Stimulated activated CD4-positive, alpha-beta T cell treated with anti-CD3 and anti-CD28 coated beads, TNF-alpha, amount 100 ng/mL, for 24 hours (primary cell): ENCODE measurements around the gene MYH11.

ENCODE experiments used
- DNase-seq, 3 experiments: peaks; one replicate each; pipeline ENCODE4 v3.0.0-alpha.2; 2020; ENCODE audit warnings: low read depth in 3 of 3

MYH11 gene

GRCh38 chr16:15777533-15778203 lies 79.2 kb downstream of the MYH11 start:
- DNase-seq: no peak

- no peak for DNase-seq
Measured at GRCh38 chr16:15776572-15776971, 80.3 kb downstream of the MYH11 start.

- DNase-seq: no peak
Measured at GRCh38 chr16:15775663-15776304, 81.0 kb downstream of the MYH11 start.

- DNase-seq: no peak
Measured at GRCh38 chr16:15775209-15775608, 81.6 kb downstream of the MYH11 start.

- DNase-seq: no peak
Measured at GRCh38 chr16:15773968-15774367, 82.9 kb downstream of the MYH11 start.

- no peak for DNase-seq
Measured at GRCh38 chr16:15772579-15773293, 84.1 kb downstream of the MYH11 start.

GRCh38 chr16:15771694-15772093 lies 85.1 kb downstream of the MYH11 start:
- no peak for DNase-seq

GRCh38 chr16:15770512-15770911 lies 86.3 kb downstream of the MYH11 start:
- DNase-seq: no peak

- DNase-seq: no peak
Measured at GRCh38 chr16:15770107-15770506, 86.7 kb downstream of the MYH11 start.

- DNase-seq: no peak
Measured at GRCh38 chr16:15769239-15769638, 87.6 kb downstream of the MYH11 start.

- DNase-seq: no peak
Measured at GRCh38 chr16:15768201-15768600, 88.6 kb downstream of the MYH11 start.

- no peak for DNase-seq
Measured at GRCh38 chr16:15766918-15767317, 89.9 kb downstream of the MYH11 start.

GRCh38 chr16:15765880-15766279 lies 90.9 kb downstream of the MYH11 start:
- peak in 1 of 3 experiments; percentile 4 for DNase-seq

- no peak for DNase-seq
Measured at GRCh38 chr16:15765116-15765515, 91.7 kb downstream of the MYH11 start.

GRCh38 chr16:15764112-15764511 lies 92.7 kb downstream of the MYH11 start:
- DNase-seq: no peak

- no peak for DNase-seq
Measured at GRCh38 chr16:15760129-15760528, 96.7 kb downstream of the MYH11 start.

GRCh38 chr16:15759070-15759469 lies 97.8 kb downstream of the MYH11 start:
- no peak for DNase-seq

- peak in 1 of 3 experiments; percentile 16 for DNase-seq
Measured at GRCh38 chr16:15757630-15758251, 99.1 kb downstream of the MYH11 start.

- no peak for DNase-seq
Measured at GRCh38 chr16:15757077-15757386, 99.8 kb downstream of the MYH11 start.

- no peak for DNase-seq
Measured at GRCh38 chr16:15754821-15755534, 101.8 kb downstream of the MYH11 start.

GRCh38 chr16:15752717-15753488 lies 103.9 kb downstream of the MYH11 start:
- DNase-seq: no peak
